ENCODE results near the gene ABHD4. TPM values are rescaled to one million over a fixed set of nuclear protein-coding genes. Genes with fewer than 3 reads are reported as not detected.
A peak's percentile ranks its signal among the peaks of the same experiment; 100 is the strongest.

The ABHD4 gene
- total and polyA plus RNA-seq, 10 of the 15 experiments (the other 5 are each of a cell fraction or from before 2014, with no cell fraction given) = 5.4 to 28.7 (median 10.8) TPM

DNA sequence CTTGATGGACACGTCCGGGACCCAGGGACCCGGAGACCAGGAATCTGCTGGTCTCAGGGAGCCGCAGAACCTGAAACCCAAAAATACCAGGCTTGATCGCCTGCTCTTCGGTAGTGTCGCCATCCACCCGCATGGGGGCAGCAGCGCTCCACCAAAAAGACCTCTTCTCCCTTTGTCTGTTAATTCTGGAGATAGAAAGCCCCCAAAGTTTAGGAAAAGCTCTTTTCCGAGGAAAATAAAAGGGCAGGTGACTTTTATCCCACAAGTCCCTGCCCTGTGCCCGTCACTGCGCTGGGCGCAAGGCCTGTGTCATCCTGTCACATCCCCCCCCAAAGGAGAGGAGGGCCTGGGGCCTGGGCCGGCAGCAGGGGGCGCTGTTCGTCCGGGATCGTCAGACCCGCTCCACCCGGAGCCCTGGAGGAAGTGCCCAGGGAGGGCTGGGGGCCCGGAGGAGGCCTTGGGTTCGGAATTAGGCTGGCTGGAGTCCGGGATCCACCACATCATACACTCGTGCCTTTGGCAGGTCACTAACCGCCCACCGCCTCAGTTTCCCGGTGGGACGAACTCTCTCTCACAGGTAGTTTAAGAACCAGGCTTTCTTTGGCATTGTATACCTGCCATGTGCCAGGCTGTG, 41.0 kb upstream of the ABHD4 start (continued):
- no peak for TF ChIP-seq CUX1 (IDR thresholded peaks at IDR 0.05; ENCODE audit: insufficient replicate concordance, low read depth, low read length)
- TF ChIP-seq KAT2A (conservative IDR thresholded peaks at IDR 0.05; ENCODE audit: control insufficient read depth, low read depth, low read length) = no peak
- TF ChIP-seq, protein P1, sequence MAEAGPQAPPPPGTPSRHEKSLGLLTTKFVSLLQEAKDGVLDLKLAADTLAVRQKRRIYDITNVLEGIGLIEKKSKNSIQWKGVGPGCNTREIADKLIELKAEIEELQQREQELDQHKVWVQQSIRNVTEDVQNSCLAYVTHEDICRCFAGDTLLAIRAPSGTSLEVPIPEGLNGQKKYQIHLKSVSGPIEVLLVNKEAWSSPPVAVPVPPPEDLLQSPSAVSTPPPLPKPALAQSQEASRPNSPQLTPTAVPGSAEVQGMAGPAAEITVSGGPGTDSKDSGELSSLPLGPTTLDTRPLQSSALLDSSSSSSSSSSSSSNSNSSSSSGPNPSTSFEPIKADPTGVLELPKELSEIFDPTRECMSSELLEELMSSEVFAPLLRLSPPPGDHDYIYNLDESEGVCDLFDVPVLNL (IDR thresholded peaks at IDR 0.05; ENCODE audit: low read depth, low read length) = no peak
- TF ChIP-seq E4F1 (IDR thresholded peaks at IDR 0.05; ENCODE audit: borderline replicate concordance, partially characterized antibody) = no peak
- TF ChIP-seq YY1 (IDR thresholded peaks at IDR 0.05; ENCODE audit: low read depth, low read length) = peak; percentile 68; the same call in 1 of the 2 replicates
- no peak for TF ChIP-seq EZH2 (IDR thresholded peaks at IDR 0.05; ENCODE audit: borderline replicate concordance, control insufficient read depth, low read depth, low read length)
- no peak for TF ChIP-seq SIX5 (IDR thresholded peaks at IDR 0.05; ENCODE audit: low read depth, low read length, severe bottlenecking)
- no peak for TF ChIP-seq BMI1 (IDR thresholded peaks at IDR 0.05; ENCODE audit: borderline replicate concordance)
- no peak for TF ChIP-seq JUND (IDR thresholded peaks at IDR 0.05; ENCODE audit: low read depth, low read length)
- TF ChIP-seq EGR1 (IDR thresholded peaks at IDR 0.05; ENCODE audit: borderline replicate concordance in 1 of 2, low read depth in 2 of 2, low read length in 2 of 2) = no peak
- no peak for TF ChIP-seq HSF1 (IDR thresholded peaks at IDR 0.05; ENCODE audit: low read depth, low read length)
- no peak; the same call in 1 of the 2 replicates for TF ChIP-seq MEF2A (IDR thresholded peaks at IDR 0.05; ENCODE audit: insufficient read depth, low read depth, low read length)
- TF ChIP-seq SMAD1 (IDR thresholded peaks at IDR 0.05; ENCODE audit: low read depth, partially characterized antibody) = no peak
- TF ChIP-seq MTA3 (IDR thresholded peaks at IDR 0.05; ENCODE audit: borderline replicate concordance, low read length) = no peak
- TF ChIP-seq RFX5 (IDR thresholded peaks at IDR 0.05; ENCODE audit: low read depth, low read length) = no peak
- no peak for TF ChIP-seq CREB1 (IDR thresholded peaks at IDR 0.05; ENCODE audit: low read depth)
- TF ChIP-seq HCFC1 (IDR thresholded peaks at IDR 0.05; ENCODE audit: low read length) = peak; percentile 52; the same call in 1 of the 2 replicates
- no peak for TF ChIP-seq ZNF622 (IDR thresholded peaks at IDR 0.05)
- TF ChIP-seq ZNF207 (IDR thresholded peaks at IDR 0.05; ENCODE audit: borderline replicate concordance) = peak; percentile 95
- TF ChIP-seq BRCA1 (IDR thresholded peaks at IDR 0.05; ENCODE audit: low read depth, low read length) = no peak
